BE2C (cell line): ENCODE data around the gene TNFSF13B.

Experiments used
- DNase-seq: peaks from one replicate; pipeline ENCODE4 v3.0.0-alpha.2; 2020
- H3K27me3 ChIP-seq: fragments of 250-450 bp; sonication (Bioruptor Pico); 2 replicates; pipeline ENCODE4 v1.5.1; 2020; ENCODE audit warnings: mild to moderate bottlenecking
- H3K36me3 ChIP-seq: fragments of 250-450 bp; sonication (Bioruptor Pico); 2 replicates; pipeline ENCODE4 v1.5.1; 2020; ENCODE audit warnings: mild to moderate bottlenecking
- H3K4me1 ChIP-seq: fragments of 250-450 bp; sonication (Bioruptor Pico); 2 replicates; pipeline ENCODE4 v1.5.1; 2020
- H3K4me3 ChIP-seq: 2 replicates; pipeline ENCODE4 v1.5.1; 2011; ENCODE audit warnings: low read depth, low read length
- H3K9me3 ChIP-seq: fragments of 250-450 bp; sonication (Bioruptor Pico); 2 replicates; pipeline ENCODE4 v1.5.1; 2020
- TF ChIP-seq, protein P1 (sequence below): IDR thresholded peaks from 2 replicates; pipeline ENCODE4 v1.5.1; 2012; ENCODE audit warnings: mild to moderate bottlenecking, low read depth, low read length

The TNFSF13B gene

DNA sequence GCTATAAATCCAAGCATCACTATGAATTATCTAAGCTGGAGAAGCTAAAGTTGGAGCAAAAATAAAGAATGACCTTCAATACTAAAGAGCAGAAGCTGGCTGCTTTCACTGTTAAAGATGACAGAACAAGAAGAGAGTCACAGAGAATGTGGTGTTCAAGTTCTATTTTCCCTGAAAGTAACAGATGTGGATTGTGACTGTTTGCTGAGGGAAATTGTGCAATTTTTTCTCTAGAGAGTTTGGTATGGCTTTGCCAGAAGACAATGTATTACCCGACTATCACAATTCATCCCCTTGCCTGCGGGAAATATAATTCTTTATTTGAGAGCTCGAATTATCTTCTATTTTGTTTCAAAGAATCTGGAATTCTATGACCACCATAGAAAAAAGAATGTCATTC is 83.1 kb downstream of the TNFSF13B start:
- H3K27me3 ChIP-seq: peaks cover 48% of the 10 kb centered on the region
- H3K4me1 ChIP-seq: no peaks in the 10 kb centered on the region
- H3K9me3 ChIP-seq: no peaks in the 10 kb centered on the region
- TF ChIP-seq, protein P1, sequence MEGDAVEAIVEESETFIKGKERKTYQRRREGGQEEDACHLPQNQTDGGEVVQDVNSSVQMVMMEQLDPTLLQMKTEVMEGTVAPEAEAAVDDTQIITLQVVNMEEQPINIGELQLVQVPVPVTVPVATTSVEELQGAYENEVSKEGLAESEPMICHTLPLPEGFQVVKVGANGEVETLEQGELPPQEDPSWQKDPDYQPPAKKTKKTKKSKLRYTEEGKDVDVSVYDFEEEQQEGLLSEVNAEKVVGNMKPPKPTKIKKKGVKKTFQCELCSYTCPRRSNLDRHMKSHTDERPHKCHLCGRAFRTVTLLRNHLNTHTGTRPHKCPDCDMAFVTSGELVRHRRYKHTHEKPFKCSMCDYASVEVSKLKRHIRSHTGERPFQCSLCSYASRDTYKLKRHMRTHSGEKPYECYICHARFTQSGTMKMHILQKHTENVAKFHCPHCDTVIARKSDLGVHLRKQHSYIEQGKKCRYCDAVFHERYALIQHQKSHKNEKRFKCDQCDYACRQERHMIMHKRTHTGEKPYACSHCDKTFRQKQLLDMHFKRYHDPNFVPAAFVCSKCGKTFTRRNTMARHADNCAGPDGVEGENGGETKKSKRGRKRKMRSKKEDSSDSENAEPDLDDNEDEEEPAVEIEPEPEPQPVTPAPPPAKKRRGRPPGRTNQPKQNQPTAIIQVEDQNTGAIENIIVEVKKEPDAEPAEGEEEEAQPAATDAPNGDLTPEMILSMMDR: no peak
- DNase-seq: no peak
- no peaks in the 10 kb centered on the region for H3K36me3 ChIP-seq
- no peak overlapping the region for H3K4me3 ChIP-seq

DNA sequence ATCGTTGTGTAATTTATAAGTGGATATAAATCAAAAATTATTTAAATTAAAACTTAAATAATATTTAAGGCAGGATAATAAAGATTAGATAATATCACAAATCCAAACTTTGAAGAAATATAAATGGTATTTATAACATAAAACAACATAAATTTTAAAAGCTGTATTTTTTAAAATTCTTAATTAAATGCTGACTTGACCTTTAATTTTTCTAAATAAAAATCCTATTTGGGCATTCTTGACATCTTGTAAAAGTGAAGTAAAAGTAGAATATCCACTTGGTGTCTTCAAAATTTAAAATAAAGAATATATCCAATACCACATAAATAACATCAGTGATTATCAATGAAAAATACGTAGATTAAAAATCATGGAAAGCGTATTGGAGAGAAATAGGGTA is 87.7 kb downstream of the TNFSF13B start:
- no peaks in the 10 kb centered on the region for H3K9me3 ChIP-seq
- no peaks in the 10 kb centered on the region for H3K4me1 ChIP-seq
- H3K36me3 ChIP-seq: no peaks in the 10 kb centered on the region
- TF ChIP-seq, protein P1: no peak
- no peak overlapping the region for H3K4me3 ChIP-seq
- no peak for DNase-seq
- peaks cover 37% of the 10 kb centered on the region for H3K27me3 ChIP-seq
